Mesendoderm (in vitro differentiated cells): ENCODE results near the gene THRA.

Experiments used
- DNase-seq: peaks from one replicate; pipeline ENCODE4 v3.0.0; 2013
- H2AK5ac ChIP-seq: 2 replicates; pipeline ENCODE4 v1.6.1; 2013; ENCODE audit warnings: low read length, inconsistent platforms
- H2BK120ac ChIP-seq: 2 replicates; pipeline ENCODE4 v1.6.1; 2013; ENCODE audit warnings: low read depth, mild to moderate bottlenecking, low read length, moderate library complexity, mixed read lengths
- H2BK15ac ChIP-seq: replicated peaks from 2 replicates; pipeline ENCODE4 v1.6.1; 2013; ENCODE audit warnings: low read depth, mild to moderate bottlenecking, moderate library complexity
- H2BK5ac ChIP-seq: 2 replicates; pipeline ENCODE4 v1.6.1; 2013; ENCODE audit warnings: low read length, inconsistent platforms
- H3K18ac ChIP-seq: 2 replicates; pipeline ENCODE4 v1.6.1; 2013; ENCODE audit warnings: mild to moderate bottlenecking, low read length, mixed read lengths
- H3K23ac ChIP-seq: one replicate; pipeline ENCODE4 v1.6.1; 2013; ENCODE audit warnings: low read length
- H3K27ac ChIP-seq: 2 replicates; pipeline ENCODE4 v1.5.1; 2013; ENCODE audit warnings: low read depth, mild to moderate bottlenecking, inconsistent platforms, low read length, moderate library complexity
- H3K27me3 ChIP-seq: 2 replicates; pipeline ENCODE4 v1.6.1; 2013; ENCODE audit warnings: low read length, control low read depth, mild to moderate bottlenecking, inconsistent platforms; ENCODE audit not compliant: insufficient read depth, poor library complexity
- H3K36me3 ChIP-seq: 2 replicates; pipeline ENCODE4 v1.6.1; 2013; ENCODE audit warnings: low read length, inconsistent platforms; ENCODE audit not compliant: control insufficient read depth, insufficient read depth
- H3K4ac ChIP-seq: one replicate; pipeline ENCODE4 v1.6.1; 2013; ENCODE audit warnings: low read depth, mild to moderate bottlenecking, low read length, moderate library complexity
- H3K4me1 ChIP-seq: 2 replicates; pipeline ENCODE4 v1.6.1; 2013; ENCODE audit warnings: low read depth, low read length, inconsistent platforms; ENCODE audit not compliant: control insufficient read depth
- H3K4me2 ChIP-seq: 2 replicates; pipeline ENCODE4 v1.6.1; 2013; ENCODE audit warnings: low read length
- H3K4me3 ChIP-seq: 2 replicates; pipeline ENCODE4 v1.5.1; 2013; ENCODE audit warnings: mild to moderate bottlenecking, low read length
- H3K56ac ChIP-seq: one replicate; pipeline ENCODE4 v1.6.1; 2013; ENCODE audit warnings: low read length
- H3K79me1 ChIP-seq: 2 replicates; pipeline ENCODE4 v1.6.1; 2013; ENCODE audit warnings: low read length, inconsistent platforms
- H3K79me2 ChIP-seq: 2 replicates; pipeline ENCODE4 v1.6.1; 2013; ENCODE audit warnings: mild to moderate bottlenecking, low read length; ENCODE audit not compliant: control insufficient read depth, insufficient read depth
- H3K9ac ChIP-seq: 2 replicates; pipeline ENCODE4 v1.6.1; 2013; ENCODE audit warnings: low read length, inconsistent platforms
- H4K5ac ChIP-seq: one replicate; pipeline ENCODE4 v1.6.1; 2013; ENCODE audit warnings: low read length
- H4K8ac ChIP-seq: one replicate; pipeline ENCODE4 v1.6.1; 2013; ENCODE audit warnings: low read depth, mild to moderate bottlenecking, control low read depth, low read length, moderate library complexity
- WGBS: extraction: QIAGEN DNeasy Blood & Tissue Kit; methylation state at CpG from one replicate; pipeline ENCODE4 v1.1.7; 2013; ENCODE audit warnings: low lambda C conversion rate, missing lambda C conversion rate; ENCODE audit not compliant: insufficient coverage; ENCODE audit errors: extremely low coverage; 5-methylcytosine and 5-hydroxymethylcytosine counted together

The THRA gene

DNA sequence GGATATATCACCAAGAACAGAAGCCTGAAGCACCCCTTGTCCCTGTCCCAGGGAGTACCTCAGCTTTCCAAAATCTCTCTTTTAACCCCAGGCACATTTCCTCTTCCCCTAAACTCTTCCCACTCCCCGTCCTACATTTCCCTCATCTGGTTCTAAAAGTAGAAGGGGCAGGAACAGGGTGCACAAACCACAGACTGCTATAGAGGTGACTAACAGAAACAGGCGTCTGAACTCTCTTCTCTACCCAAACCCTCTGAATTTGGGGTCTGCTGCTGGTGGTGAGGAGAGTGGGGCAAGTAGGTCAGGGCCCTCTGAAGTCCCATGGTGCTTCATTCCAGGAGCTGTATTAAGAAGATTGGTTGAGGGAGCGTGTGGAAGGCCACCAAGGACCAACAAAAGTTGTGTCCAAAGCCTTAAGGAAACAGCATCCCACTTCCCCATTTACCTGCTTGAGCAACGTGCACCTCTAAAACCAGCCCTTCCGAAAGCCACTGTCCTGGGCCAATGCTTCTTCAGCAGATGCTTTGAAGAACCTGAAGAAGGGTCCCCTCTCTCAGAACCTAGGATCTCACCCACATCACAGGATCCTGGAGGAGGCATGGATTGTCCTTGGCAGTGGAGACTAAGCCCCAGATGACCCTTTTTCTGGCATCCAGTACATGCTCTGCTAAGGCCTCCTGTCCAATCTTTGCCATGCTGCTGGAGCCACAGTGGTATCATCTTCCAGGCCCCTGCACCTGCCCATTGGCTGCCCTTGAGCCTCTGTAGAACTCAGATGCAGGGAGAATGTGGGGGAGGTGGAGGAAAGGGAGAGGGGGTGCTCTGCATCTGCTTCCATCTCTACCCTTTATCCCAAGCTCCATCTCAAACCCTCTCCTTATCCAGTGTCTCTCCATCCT is 43.3 kb downstream of the THRA start:
- no peak overlapping the region for H3K4ac ChIP-seq
- no peak overlapping the region for H4K8ac ChIP-seq
- no peaks in the 10 kb centered on the region for H3K27me3 ChIP-seq
- no peaks in the 10 kb centered on the region for H3K36me3 ChIP-seq
- no peak overlapping the region for H4K5ac ChIP-seq
- H2BK5ac ChIP-seq: no peak overlapping the region
- H3K9ac ChIP-seq: peak overlapping the region; percentile 3
- H3K4me3 ChIP-seq: no peak overlapping the region
- H3K56ac ChIP-seq: no peak overlapping the region
- H3K18ac ChIP-seq: no peak overlapping the region
- H2BK120ac ChIP-seq: no peak overlapping the region
- H3K23ac ChIP-seq: no peak overlapping the region
- H3K79me2 ChIP-seq: no peaks in the 10 kb centered on the region
- H3K79me1 ChIP-seq: no peaks in the 10 kb centered on the region
- no CpG with 5 or more reads among the region's 5 CpGs for WGBS
- no peak overlapping the region for H2AK5ac ChIP-seq
- DNase-seq: no peak
- no peak overlapping the region for H3K27ac ChIP-seq
- H3K4me1 ChIP-seq: peaks cover 6% of the 10 kb centered on the region
- no peak overlapping the region for H3K4me2 ChIP-seq
- H2BK15ac ChIP-seq: no peak overlapping the region

DNA sequence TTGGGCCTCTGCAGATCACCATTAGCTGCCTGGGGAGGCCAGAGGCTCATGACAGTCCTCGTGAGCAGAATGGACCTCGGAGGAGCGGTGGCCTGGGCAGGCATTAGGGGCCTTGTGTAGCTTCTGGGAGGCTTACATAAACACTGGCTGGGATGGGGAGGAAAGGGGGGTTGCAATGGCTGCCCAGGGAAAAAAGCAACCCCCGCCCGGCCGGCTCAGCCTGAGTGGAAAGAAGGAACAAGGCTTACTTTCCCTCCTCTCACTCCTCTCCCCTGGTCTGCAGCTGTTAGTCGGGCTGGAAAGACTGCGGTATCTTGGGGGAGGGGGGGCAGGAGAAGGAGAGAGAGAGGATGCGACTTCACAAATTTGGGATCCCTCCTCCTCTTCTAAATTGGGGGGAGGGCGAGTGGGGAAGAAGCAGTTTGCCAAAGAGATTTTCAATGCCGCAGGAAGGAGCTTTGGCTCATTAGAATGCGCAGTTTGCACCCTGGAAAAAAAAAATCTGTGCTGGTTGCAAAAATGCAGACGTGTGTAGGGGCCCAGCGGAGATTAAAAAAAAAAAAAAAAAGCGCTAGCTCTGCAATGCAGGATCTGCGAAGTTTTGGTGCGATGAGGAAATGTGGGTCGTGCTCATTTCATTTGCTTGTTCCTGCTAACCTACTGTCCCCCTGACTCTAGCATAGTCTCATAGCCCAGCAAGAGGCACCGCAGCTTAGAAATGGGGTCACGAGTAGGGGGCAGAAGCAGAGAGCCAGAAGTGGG is 44.2 kb downstream of the THRA start:
- Histone ChIP-seq H2BK120ac (no peak overlapping the region), H3K4me2 (no peak overlapping the region), H3K4me1 (peaks cover 9% of the 10 kb centered on the region), H3K18ac (peak overlapping the region; percentile 85), H3K27ac (no peak overlapping the region), H3K4ac (peak overlapping the region; percentile 38), H3K23ac (no peak overlapping the region), H3K36me3 (no peaks in the 10 kb centered on the region), H3K4me3 (no peak overlapping the region), H4K8ac (no peak overlapping the region), H3K56ac (peak overlapping the region; percentile 78), H4K5ac (no peak overlapping the region), H2BK15ac (no peak overlapping the region), H3K79me1 (no peaks in the 10 kb centered on the region), H2BK5ac (no peak overlapping the region), H3K27me3 (no peaks in the 10 kb centered on the region), H3K79me2 (no peaks in the 10 kb centered on the region), H2AK5ac (no peak overlapping the region), H3K9ac (peak overlapping the region; percentile 4)
- no peak for DNase-seq
- WGBS: no CpG with 5 or more reads among the region's 20 CpGs

DNA sequence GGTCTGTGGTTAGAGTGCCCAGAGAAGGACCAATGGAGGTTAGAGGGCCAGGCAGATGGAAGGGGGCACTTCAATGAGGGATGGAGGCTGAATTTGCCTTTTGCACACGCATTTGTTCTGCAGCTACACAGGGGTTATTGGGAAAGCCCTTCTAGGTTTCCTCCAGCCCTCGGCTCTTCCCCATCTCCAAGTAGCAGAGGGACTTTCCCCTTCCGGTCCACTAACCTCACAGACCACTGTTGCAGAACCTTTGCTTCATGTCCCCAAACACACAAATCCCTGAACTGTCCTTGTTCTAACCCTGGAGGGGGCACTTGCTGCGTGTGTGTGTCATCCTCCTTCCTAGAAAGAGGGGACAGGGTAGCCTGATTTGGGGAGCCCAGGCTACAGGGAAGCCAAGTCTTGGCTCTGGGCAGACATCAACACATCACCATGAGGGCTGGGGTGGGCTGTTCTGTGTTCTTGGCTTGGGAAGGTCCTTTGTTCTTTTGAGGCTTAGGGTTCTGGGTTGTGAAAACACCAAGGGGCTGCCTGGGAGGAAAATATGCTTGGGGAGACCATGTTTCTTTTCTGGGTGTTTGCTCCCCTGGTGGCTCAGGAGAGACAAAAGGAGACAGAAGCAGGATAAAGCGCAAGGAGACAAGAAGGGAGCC is 44.9 kb downstream of the THRA start:
- Histone ChIP-seq H2BK5ac (no peak overlapping the region), H3K79me2 (no peaks in the 10 kb centered on the region), H3K56ac (peak overlapping the region; percentile 78), H2BK15ac (no peak overlapping the region), H3K4ac (peak overlapping the region; percentile 82), H3K18ac (peak overlapping the region; percentile 85), H2BK120ac (no peak overlapping the region), H3K79me1 (no peaks in the 10 kb centered on the region), H3K4me2 (no peak overlapping the region), H3K4me1 (peaks cover 9% of the 10 kb centered on the region), H3K23ac (no peak overlapping the region), H3K27ac (no peak overlapping the region), H4K8ac (no peak overlapping the region), H3K27me3 (no peaks in the 10 kb centered on the region), H3K9ac (peak overlapping the region; percentile 46), H4K5ac (no peak overlapping the region), H2AK5ac (no peak overlapping the region), H3K36me3 (no peaks in the 10 kb centered on the region), H3K4me3 (no peak overlapping the region)
- no CpG with 5 or more reads among the region's 5 CpGs for WGBS
- DNase-seq: no peak

DNA sequence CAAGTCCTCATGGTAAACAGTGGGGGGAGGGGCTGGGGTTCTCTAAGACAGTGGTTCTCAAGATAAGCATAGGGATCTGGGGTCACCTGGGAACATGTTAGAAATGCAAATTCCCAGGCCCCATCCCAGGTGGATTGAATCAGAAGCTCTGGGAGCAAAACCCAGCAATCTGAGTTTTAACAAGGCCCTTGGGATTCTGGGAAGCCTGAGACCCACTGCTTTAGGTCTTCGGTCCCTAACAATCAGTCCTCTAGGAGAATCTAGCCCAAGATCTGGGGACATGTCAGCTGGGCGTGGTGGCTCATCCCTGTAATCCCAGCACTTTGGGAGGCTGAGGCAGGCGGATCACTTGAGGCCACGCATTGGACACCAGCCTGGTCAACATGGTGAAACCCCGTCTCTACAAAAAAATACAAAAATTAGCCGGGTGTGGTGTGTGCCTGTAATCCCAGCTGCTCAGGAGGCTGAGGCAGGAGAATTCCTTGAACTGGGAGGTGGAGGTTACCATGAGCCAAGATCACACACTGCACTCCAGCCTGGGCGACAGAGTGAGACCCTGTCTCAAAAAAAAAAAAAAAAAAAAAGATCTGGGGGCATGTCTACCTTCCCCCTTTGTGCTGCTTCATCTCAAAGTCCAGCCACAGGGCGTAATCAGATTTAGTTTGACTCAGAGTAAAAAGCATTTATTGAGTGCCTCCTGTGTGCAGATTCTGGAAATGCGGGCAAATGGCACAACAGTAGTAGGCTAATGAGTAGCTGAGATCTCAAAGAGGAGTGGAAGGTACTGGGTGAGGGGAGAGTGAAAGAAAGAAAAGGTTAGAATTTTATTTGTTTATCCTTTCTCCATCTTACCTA is 46.4 kb downstream of the THRA start:
- Histone ChIP-seq H3K4me1 (peaks cover 12% of the 10 kb centered on the region), H3K79me1 (no peaks in the 10 kb centered on the region), H3K27me3 (no peaks in the 10 kb centered on the region), H3K4me3 (no peak overlapping the region), H2BK15ac (no peak overlapping the region), H3K4ac (no peak overlapping the region), H3K79me2 (no peaks in the 10 kb centered on the region), H3K56ac (no peak overlapping the region), H2BK120ac (no peak overlapping the region), H3K9ac (no peak overlapping the region), H3K23ac (no peak overlapping the region), H3K36me3 (no peaks in the 10 kb centered on the region), H4K8ac (no peak overlapping the region), H2AK5ac (no peak overlapping the region), H4K5ac (no peak overlapping the region), H3K4me2 (no peak overlapping the region), H3K27ac (no peak overlapping the region), H3K18ac (no peak overlapping the region), H2BK5ac (no peak overlapping the region)
- no peak for DNase-seq
- WGBS: no CpG with 5 or more reads among the region's 9 CpGs

DNA sequence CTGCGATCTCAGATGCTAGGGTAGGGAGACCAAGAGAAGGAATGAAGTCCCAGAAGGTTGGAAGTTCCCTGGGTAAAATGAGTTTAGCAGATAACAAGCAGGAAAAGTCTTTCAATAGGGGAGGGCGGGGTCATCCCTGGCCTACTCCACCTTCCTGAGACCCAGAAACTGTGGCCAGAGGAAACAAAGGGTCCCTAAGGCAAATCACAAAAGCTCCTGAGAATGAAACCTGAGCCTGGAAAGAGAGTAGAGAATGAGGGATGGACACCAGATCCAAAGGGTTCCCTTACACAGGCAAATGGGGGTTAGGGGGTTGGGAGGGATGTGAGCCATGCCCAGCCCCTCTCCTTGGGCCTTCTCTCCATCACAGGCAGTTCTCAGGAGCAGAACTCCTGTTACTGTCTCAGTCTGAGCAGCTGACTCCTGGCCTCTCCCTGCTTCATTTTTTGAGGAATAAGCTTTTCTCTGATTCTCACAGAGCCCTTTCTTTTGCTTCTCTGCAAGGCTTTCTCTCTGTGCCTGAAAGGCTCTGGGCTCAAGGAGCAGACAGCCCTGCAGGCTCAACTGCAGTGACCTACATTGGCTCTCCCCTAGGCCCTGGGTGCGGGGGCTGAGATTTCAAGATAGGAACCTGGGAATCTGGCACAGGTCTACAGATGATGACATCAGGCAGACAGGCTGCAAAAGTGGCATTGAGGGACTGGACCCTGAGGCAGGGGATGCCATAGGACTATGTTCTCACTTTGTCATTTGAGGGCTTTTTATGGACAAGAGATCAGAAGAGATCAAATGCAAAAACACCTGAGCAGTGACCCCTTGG is 47.5 kb downstream of the THRA start:
- H2BK15ac ChIP-seq: no peak overlapping the region
- H2BK5ac ChIP-seq: no peak overlapping the region
- no peaks in the 10 kb centered on the region for H3K79me1 ChIP-seq
- H2AK5ac ChIP-seq: no peak overlapping the region
- H3K79me2 ChIP-seq: no peaks in the 10 kb centered on the region
- peaks cover 14% of the 10 kb centered on the region for H3K4me1 ChIP-seq
- no peak overlapping the region for H3K18ac ChIP-seq
- WGBS: no CpG with 5 or more reads among the region's 3 CpGs
- no peak overlapping the region for H4K5ac ChIP-seq
- no peak overlapping the region for H2BK120ac ChIP-seq
- H3K4me2 ChIP-seq: no peak overlapping the region
- peak overlapping the region; percentile 4 for H3K9ac ChIP-seq
- H3K27ac ChIP-seq: peak overlapping the region; percentile 12
- H3K56ac ChIP-seq: peak overlapping the region; percentile 56
- H4K8ac ChIP-seq: no peak overlapping the region
- H3K4ac ChIP-seq: peak overlapping the region; percentile 56
- H3K27me3 ChIP-seq: no peaks in the 10 kb centered on the region
- no peaks in the 10 kb centered on the region for H3K36me3 ChIP-seq
- no peak overlapping the region for H3K4me3 ChIP-seq
- no peak for DNase-seq
- H3K23ac ChIP-seq: no peak overlapping the region
